ENCODE data around the gene COL6A3. TPM values are rescaled to one million over a fixed set of nuclear protein-coding genes. Genes with fewer than 3 reads are reported as not detected.

COL6A3 gene
- total and polyA plus RNA-seq, 2 experiments from 2014 or later, result 1.3 to 4.1 TPM

GRCh38 chr2:237424544-237424943 lies 10.6 kb upstream of the COL6A3 start:
- H3K9me3 ChIP-seq (ENCODE audit: low read depth), result no peaks in the 10 kb centered on the region
- TF ChIP-seq CTCF (IDR thresholded peaks at IDR 0.05; ENCODE audit: low read depth, low read length), result no peak
- no peaks in the 10 kb centered on the region for H3K27me3 ChIP-seq
- H3K4me3 ChIP-seq, result no peak overlapping the region
- H3K4me1 ChIP-seq (ENCODE audit: low read depth), result peaks cover 21% of the 10 kb centered on the region
- no peak for DNase-seq (ENCODE audit: low read depth in 1 of 2, low spot score in 1 of 2)
- H3K36me3 ChIP-seq, result no peaks in the 10 kb centered on the region
- H3K27ac ChIP-seq, result peak overlapping the region; percentile 77

GRCh38 chr2:237423891-237424290 lies 9.9 kb upstream of the COL6A3 start:
- Histone ChIP-seq H3K9me3 (ENCODE audit: low read depth) (no peaks in the 10 kb centered on the region), H3K27ac (no peak overlapping the region), H3K36me3 (no peaks in the 10 kb centered on the region), H3K27me3 (no peaks in the 10 kb centered on the region), H3K4me1 (ENCODE audit: low read depth) (peaks cover 21% of the 10 kb centered on the region), H3K4me3 (no peak overlapping the region)
- no peak for TF ChIP-seq CTCF (IDR thresholded peaks at IDR 0.05; ENCODE audit: low read depth, low read length)
- no peak for DNase-seq (ENCODE audit: low read depth in 1 of 2, low spot score in 1 of 2)

- peaks cover 21% of the 10 kb centered on the region for H3K4me1 ChIP-seq (ENCODE audit: low read depth)
- no peak overlapping the region for H3K4me3 ChIP-seq
- TF ChIP-seq CTCF (IDR thresholded peaks at IDR 0.05; ENCODE audit: low read depth, low read length), result no peak
- no peak for DNase-seq (ENCODE audit: low read depth in 1 of 2, low spot score in 1 of 2)
- no peaks in the 10 kb centered on the region for H3K27me3 ChIP-seq
- no peak overlapping the region for H3K27ac ChIP-seq
- no peaks in the 10 kb centered on the region for H3K9me3 ChIP-seq (ENCODE audit: low read depth)
- H3K36me3 ChIP-seq, result no peaks in the 10 kb centered on the region
Measured at GRCh38 chr2:237422309-237422708, 8.3 kb upstream of the COL6A3 start.

- Histone ChIP-seq H3K36me3 (no peaks in the 10 kb centered on the region), H3K4me3 (no peak overlapping the region), H3K27me3 (no peaks in the 10 kb centered on the region), H3K27ac (no peak overlapping the region), H3K9me3 (ENCODE audit: low read depth) (no peaks in the 10 kb centered on the region), H3K4me1 (ENCODE audit: low read depth) (peaks cover 21% of the 10 kb centered on the region)
- peak; percentile 65 to 86 for DNase-seq (ENCODE audit: low read depth in 1 of 2, low spot score in 1 of 2)
- TF ChIP-seq CTCF (IDR thresholded peaks at IDR 0.05; ENCODE audit: low read depth, low read length), result peak; percentile 90
Measured at GRCh38 chr2:237421542-237422116, 7.7 kb upstream of the COL6A3 start.

DNA sequence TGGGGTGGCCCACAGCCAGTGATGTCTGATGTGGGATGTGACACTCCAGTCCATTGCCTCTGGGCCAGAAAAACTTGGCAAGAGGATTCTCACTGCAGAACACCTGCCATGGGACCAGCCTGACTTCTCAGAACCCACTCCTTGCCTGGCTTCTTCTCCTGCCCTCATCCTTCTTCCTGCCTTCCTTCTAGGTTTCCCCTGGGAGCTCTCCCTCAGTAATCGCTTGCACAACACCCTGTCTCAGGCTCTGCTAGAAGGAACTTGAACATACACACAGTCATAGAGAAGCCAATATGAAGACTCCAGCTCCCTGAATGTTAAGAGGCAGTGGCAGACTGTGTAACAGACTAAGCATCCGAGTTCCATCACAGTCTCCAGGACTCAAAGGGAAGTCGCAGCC lies 4.3 kb upstream of the COL6A3 start:
- no peaks in the 10 kb centered on the region for H3K27me3 ChIP-seq
- no peaks in the 10 kb centered on the region for H3K9me3 ChIP-seq (ENCODE audit: low read depth)
- peak in 1 of 2 donors; percentile 76 for DNase-seq (ENCODE audit: low read depth in 1 of 2, low spot score in 1 of 2)
- H3K27ac ChIP-seq, result no peak overlapping the region
- no peaks in the 10 kb centered on the region for H3K4me1 ChIP-seq (ENCODE audit: low read depth)
- H3K4me3 ChIP-seq, result no peak overlapping the region
- no peaks in the 10 kb centered on the region for H3K36me3 ChIP-seq
- no peak for TF ChIP-seq CTCF (IDR thresholded peaks at IDR 0.05; ENCODE audit: low read depth, low read length)
